GM04504 (cell line): ENCODE data around the gene SPNS3.

Experiments used
- DNase-seq: peaks from one replicate; pipeline ENCODE4 v3.0.0-alpha.2; 2012; ENCODE audit warnings: low read depth

The SPNS3 gene

GRCh38 chr17:4465786-4466185 lies 32.0 kb downstream of the SPNS3 start:
- no peak for DNase-seq

GRCh38 chr17:4467287-4467686 lies 33.5 kb downstream of the SPNS3 start:
- no peak for DNase-seq

GRCh38 chr17:4469552-4469951 lies 35.8 kb downstream of the SPNS3 start:
- DNase-seq = no peak

GRCh38 chr17:4472286-4472685 lies 38.5 kb downstream of the SPNS3 start:
- no peak for DNase-seq

GRCh38 chr17:4474093-4474492 lies 40.4 kb downstream of the SPNS3 start:
- no peak for DNase-seq

GRCh38 chr17:4475001-4475400 lies 41.3 kb downstream of the SPNS3 start:
- no peak for DNase-seq

GRCh38 chr17:4475463-4475862 lies 41.7 kb downstream of the SPNS3 start:
- DNase-seq = no peak

- no peak for DNase-seq
These were observed 42.3 kb downstream of the SPNS3 start for GRCh38 chr17:4476017-4476416.

- DNase-seq = no peak
These were observed 42.9 kb downstream of the SPNS3 start for GRCh38 chr17:4476511-4477070.

GRCh38 chr17:4477255-4477791 lies 43.6 kb downstream of the SPNS3 start:
- DNase-seq = no peak

GRCh38 chr17:4478318-4478830 lies 44.6 kb downstream of the SPNS3 start:
- DNase-seq = no peak

GRCh38 chr17:4479340-4479981 lies 45.7 kb downstream of the SPNS3 start:
- DNase-seq = no peak

GRCh38 chr17:4479982-4480751 lies 46.4 kb downstream of the SPNS3 start:
- DNase-seq = no peak

GRCh38 chr17:4480929-4481898 lies 47.5 kb downstream of the SPNS3 start:
- no peak for DNase-seq

GRCh38 chr17:4482338-4483011 lies 48.7 kb downstream of the SPNS3 start:
- no peak for DNase-seq

- DNase-seq = no peak
These were observed 49.5 kb downstream of the SPNS3 start for GRCh38 chr17:4483012-4483840.

- DNase-seq = no peak
These were observed 52.2 kb downstream of the SPNS3 start for GRCh38 chr17:4485676-4486646.

- DNase-seq = no peak
These were observed 53.6 kb downstream of the SPNS3 start for GRCh38 chr17:4487296-4487695.
